DOHH2 (cell line): ENCODE results near the gene CCDC190.

ENCODE experiments used
- H3F3A ChIP-seq: fragments of 200-600 bp; sonication (generic), shearing (Covaris generic); 2 replicates; pipeline ENCODE4 v1.6.0; 2016; ENCODE audit warnings: antibody characterized with exemption, mild to moderate bottlenecking; ENCODE audit not compliant: control insufficient read depth, insufficient read depth
- H3K27ac ChIP-seq: fragments of 200-600 bp; sonication (generic); 2 replicates; pipeline ENCODE4 v1.5.1; 2014; ENCODE audit warnings: low read depth, mild to moderate bottlenecking, low read length, moderate library complexity
- H3K27me3 ChIP-seq: fragments of 200-600 bp; sonication (generic); 2 replicates; pipeline ENCODE4 v1.6.1; 2014; ENCODE audit warnings: mild to moderate bottlenecking, low read length, mixed read lengths; ENCODE audit not compliant: control insufficient read depth
- H3K36me3 ChIP-seq: fragments of 200-600 bp; sonication (generic); 2 replicates; pipeline ENCODE4 v1.6.1; 2014; ENCODE audit warnings: mild to moderate bottlenecking, low read length, moderate library complexity, mixed read lengths; ENCODE audit not compliant: control insufficient read depth
- H3K4me1 ChIP-seq: fragments of 200-600 bp; sonication (generic); 2 replicates; pipeline ENCODE4 v1.6.1; 2014; ENCODE audit warnings: mild to moderate bottlenecking, low read length, mixed read lengths; ENCODE audit not compliant: control insufficient read depth
- H3K4me2 ChIP-seq: fragments of 200-600 bp; sonication (generic); 2 replicates; pipeline ENCODE4 v1.6.0; 2014; ENCODE audit warnings: mild to moderate bottlenecking, low read length, moderate library complexity
- H3K4me3 ChIP-seq: fragments of 200-600 bp; sonication (generic); 2 replicates; pipeline ENCODE4 v1.5.1; 2014; ENCODE audit warnings: mild to moderate bottlenecking, low read length, mixed read lengths
- H3K79me2 ChIP-seq: fragments of 200-600 bp; sonication (generic); 2 replicates; pipeline ENCODE4 v1.6.1; 2014; ENCODE audit warnings: mild to moderate bottlenecking, low read length, mixed read lengths; ENCODE audit not compliant: control insufficient read depth
- H3K9me2 ChIP-seq: fragments of 200-600 bp; sonication (generic); replicated peaks from 2 replicates; pipeline ENCODE4 v1.6.1; 2014; ENCODE audit warnings: mild to moderate bottlenecking, low read length, mixed read lengths; ENCODE audit not compliant: control insufficient read depth
- H3K9me3 ChIP-seq: fragments of 200-600 bp; sonication (generic); 2 replicates; pipeline ENCODE4 v1.6.1; 2014; ENCODE audit warnings: antibody characterized with exemption, low read length, mixed read lengths; ENCODE audit not compliant: control insufficient read depth, insufficient read depth
- H4K20me1 ChIP-seq: fragments of 200-600 bp; sonication (generic); 2 replicates; pipeline ENCODE4 v1.6.0; 2014; ENCODE audit warnings: low read depth, mild to moderate bottlenecking, antibody characterized with exemption, low read length, moderate library complexity; ENCODE audit not compliant: control insufficient read depth, insufficient read depth
- EZH2phosphoT487 ChIP-seq: fragments of 200-600 bp; sonication (generic); IDR thresholded peaks from 2 replicates; pipeline ENCODE4 v1.6.1; 2017; ENCODE audit warnings: borderline replicate concordance, mild to moderate bottlenecking, antibody characterized with exemption, low read length, moderate library complexity, mixed read lengths
- TF ChIP-seq, protein P1 (sequence below): fragments of 200-600 bp; sonication (generic); IDR thresholded peaks from one replicate; pipeline ENCODE4 v1.5.1; 2014; ENCODE audit warnings: antibody characterized with exemption, mild to moderate bottlenecking, low read depth, low read length; ENCODE audit not compliant: poor library complexity, severe bottlenecking

The CCDC190 gene

GRCh38 chr1:162893612-162893908 is 32.6 kb upstream of the CCDC190 start:
- Histone ChIP-seq H3K36me3 (no peaks in the 10 kb centered on the region), H3K79me2 (no peaks in the 10 kb centered on the region), H3K27ac (no peak overlapping the region), H3F3A (no peaks in the 10 kb centered on the region), H3K4me2 (no peak overlapping the region), H3K27me3 (no peaks in the 10 kb centered on the region), H3K4me3 (no peak overlapping the region), H3K4me1 (no peaks in the 10 kb centered on the region), H3K9me3 (no peaks in the 10 kb centered on the region), H3K9me2 (no peaks in the 10 kb centered on the region), H4K20me1 (no peaks in the 10 kb centered on the region)
- no peak for TF ChIP-seq EZH2phosphoT487
- TF ChIP-seq, protein P1, sequence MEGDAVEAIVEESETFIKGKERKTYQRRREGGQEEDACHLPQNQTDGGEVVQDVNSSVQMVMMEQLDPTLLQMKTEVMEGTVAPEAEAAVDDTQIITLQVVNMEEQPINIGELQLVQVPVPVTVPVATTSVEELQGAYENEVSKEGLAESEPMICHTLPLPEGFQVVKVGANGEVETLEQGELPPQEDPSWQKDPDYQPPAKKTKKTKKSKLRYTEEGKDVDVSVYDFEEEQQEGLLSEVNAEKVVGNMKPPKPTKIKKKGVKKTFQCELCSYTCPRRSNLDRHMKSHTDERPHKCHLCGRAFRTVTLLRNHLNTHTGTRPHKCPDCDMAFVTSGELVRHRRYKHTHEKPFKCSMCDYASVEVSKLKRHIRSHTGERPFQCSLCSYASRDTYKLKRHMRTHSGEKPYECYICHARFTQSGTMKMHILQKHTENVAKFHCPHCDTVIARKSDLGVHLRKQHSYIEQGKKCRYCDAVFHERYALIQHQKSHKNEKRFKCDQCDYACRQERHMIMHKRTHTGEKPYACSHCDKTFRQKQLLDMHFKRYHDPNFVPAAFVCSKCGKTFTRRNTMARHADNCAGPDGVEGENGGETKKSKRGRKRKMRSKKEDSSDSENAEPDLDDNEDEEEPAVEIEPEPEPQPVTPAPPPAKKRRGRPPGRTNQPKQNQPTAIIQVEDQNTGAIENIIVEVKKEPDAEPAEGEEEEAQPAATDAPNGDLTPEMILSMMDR = no peak

- H4K20me1 ChIP-seq = no peaks in the 10 kb centered on the region
- H3K4me3 ChIP-seq = no peak overlapping the region
- no peak for TF ChIP-seq EZH2phosphoT487
- TF ChIP-seq, protein P1 = no peak
- no peaks in the 10 kb centered on the region for H3K4me1 ChIP-seq
- no peak overlapping the region for H3K4me2 ChIP-seq
- no peaks in the 10 kb centered on the region for H3K36me3 ChIP-seq
- no peaks in the 10 kb centered on the region for H3K9me2 ChIP-seq
- H3K79me2 ChIP-seq = no peaks in the 10 kb centered on the region
- H3F3A ChIP-seq = no peaks in the 10 kb centered on the region
- H3K27ac ChIP-seq = no peak overlapping the region
- H3K9me3 ChIP-seq = no peaks in the 10 kb centered on the region
- no peaks in the 10 kb centered on the region for H3K27me3 ChIP-seq
Measured at GRCh38 chr1:162892906-162893611, 32.1 kb upstream of the CCDC190 start.

- Histone ChIP-seq H3F3A (no peaks in the 10 kb centered on the region), H3K9me2 (no peaks in the 10 kb centered on the region), H3K36me3 (no peaks in the 10 kb centered on the region), H4K20me1 (no peaks in the 10 kb centered on the region), H3K9me3 (no peaks in the 10 kb centered on the region), H3K4me2 (no peak overlapping the region), H3K4me1 (no peaks in the 10 kb centered on the region), H3K79me2 (no peaks in the 10 kb centered on the region), H3K4me3 (no peak overlapping the region), H3K27ac (no peak overlapping the region), H3K27me3 (no peaks in the 10 kb centered on the region)
- TF ChIP-seq, protein P1 = no peak
- no peak for TF ChIP-seq EZH2phosphoT487
Measured at GRCh38 chr1:162889989-162890388, 29.0 kb upstream of the CCDC190 start.
